ENCODE data around the gene CSGALNACT2. TPM values are rescaled to one million over a fixed set of nuclear protein-coding genes. Genes with fewer than 3 reads are reported as not detected.

The CSGALNACT2 gene
- total and polyA plus RNA-seq, 12 donors: 4.6 to 12.9 (median 9.6) TPM

- Histone ChIP-seq H3K36me3 (no peaks in the 10 kb centered on the region), H3K27me3 (no peaks in the 10 kb centered on the region), H3K4me1 (peaks cover 0 to 10% (median 4%) of the 10 kb centered on the region in 9 donors), H3K27ac (peak overlapping the region in 1 of 10 donors; percentile 40), H3K9me3 (no peaks in the 10 kb centered on the region), H3K4me3 (no peak overlapping the region)
- no peak for TF ChIP-seq CTCF (IDR thresholded peaks at IDR 0.05)
- DNase-seq (peak in 1 of 2 donors; percentile 48), ATAC-seq (peak in 4 of 8 donors; percentile 16 to 44 (median 34))
- intact Hi-C loops (cut with DNase I): no loop called here
- 66 to 69% methylated on average over 7 of the region's 7 CpGs for WGBS, 2 donors
Measured at GRCh38 chr10:43110338-43111071, 27.7 kb upstream of the CSGALNACT2 start.

- WGBS, 2 donors: 91 to 92% methylated on average over 11 of the region's 11 CpGs
- TF ChIP-seq CTCF (IDR thresholded peaks at IDR 0.05): no peak
- ATAC-seq (no peak), DNase-seq (no peak)
- H3K27me3 ChIP-seq: no peaks in the 10 kb centered on the region
- no peaks in the 10 kb centered on the region for H3K36me3 ChIP-seq
- intact Hi-C loops (cut with DNase I): no loop called here
- H3K4me3 ChIP-seq: no peak overlapping the region
- H3K9me3 ChIP-seq: no peaks in the 10 kb centered on the region
- H3K4me1 ChIP-seq: peaks cover 0 to 5% (median 0%) of the 10 kb centered on the region in 9 donors
- H3K27ac ChIP-seq: no peak overlapping the region
Measured at GRCh38 chr10:43111101-43111500, 27.1 kb upstream of the CSGALNACT2 start.

- intact Hi-C loops (cut with DNase I): no loop called here
- H3K4me1 ChIP-seq: peaks cover 0 to 5% (median 0%) of the 10 kb centered on the region in 9 donors
Measured at GRCh38 chr10:43111921-43112607, 26.2 kb upstream of the CSGALNACT2 start.

GRCh38 chr10:43112608-43112961 lies 25.7 kb upstream of the CSGALNACT2 start:
- Histone ChIP-seq H3K4me1 (peaks cover 0 to 5% (median 0%) of the 10 kb centered on the region in 9 donors), H3K36me3 (no peaks in the 10 kb centered on the region), H3K27me3 (no peaks in the 10 kb centered on the region), H3K4me3 (no peak overlapping the region), H3K27ac (no peak overlapping the region), H3K9me3 (no peaks in the 10 kb centered on the region)
- 96% methylated on average over 7 of the region's 7 CpGs for WGBS, 2 donors
- intact Hi-C loops (cut with DNase I): no loop called here
- no peak for ATAC-seq
- no peak for DNase-seq
- no peak for TF ChIP-seq CTCF (IDR thresholded peaks at IDR 0.05)

More at GRCh38 chr10:43111921-43112607, 26.2 kb upstream of the CSGALNACT2 start:
- no peak for TF ChIP-seq CTCF (IDR thresholded peaks at IDR 0.05)
- ATAC-seq: no peak
- Histone ChIP-seq H3K36me3 (no peaks in the 10 kb centered on the region), H3K9me3 (no peaks in the 10 kb centered on the region), H3K27ac (no peak overlapping the region), H3K4me3 (no peak overlapping the region), H3K27me3 (no peaks in the 10 kb centered on the region)
- DNase-seq: no peak
- 93% methylated on average over 17 of the region's 17 CpGs for WGBS, 2 donors

All from heart right ventricle (tissue), 16 donors.